COLO668 (cell line): ENCODE data around the gene ELP1.
"Not testable (repeated sequence)": the region's sequence is repeated elsewhere in the genome, so short reads cannot be mapped to it uniquely, and the experiment has no call there.

ENCODE experiments used
- DNase-seq: peaks from one replicate; lab custom pipeline; 2025; ENCODE audit not compliant: unreplicated experiment; lab: John Stamatoyannopoulos, UW

Gene ELP1

GRCh38 chr9:108933718-108934322 is at the start of gene ELP1:
ELP1 (minus strand) TSS chr9:108934124; CDS start chr9:108931146, 2,978 bp downstream.
- DNase-seq, result peak; percentile 92

- no peak for DNase-seq
Observed at GRCh38 chr9:108980893-108981292, 47.0 kb upstream of the ELP1 start.

- no peak for DNase-seq
Observed at GRCh38 chr9:108978205-108978604, 44.3 kb upstream of the ELP1 start.

GRCh38 chr9:108973895-108974294 is 40.0 kb upstream of the ELP1 start:
- no peak for DNase-seq

GRCh38 chr9:108972626-108973209 is 38.8 kb upstream of the ELP1 start:
- no peak for DNase-seq

GRCh38 chr9:108972186-108972585 is 38.3 kb upstream of the ELP1 start:
- no peak for DNase-seq

GRCh38 chr9:108971392-108971791 is 37.5 kb upstream of the ELP1 start:
- DNase-seq, result not testable (repeated sequence)

- DNase-seq, result no peak
Observed at GRCh38 chr9:108967916-108968315, 34.0 kb upstream of the ELP1 start.

- no peak for DNase-seq
Observed at GRCh38 chr9:108963459-108964143, 29.7 kb upstream of the ELP1 start.

- no peak for DNase-seq
Observed at GRCh38 chr9:108961151-108961550, 27.2 kb upstream of the ELP1 start.

GRCh38 chr9:108960331-108960730 is 26.4 kb upstream of the ELP1 start:
- no peak for DNase-seq

- DNase-seq, result no peak
Observed at GRCh38 chr9:108956631-108957026, 22.7 kb upstream of the ELP1 start.

GRCh38 chr9:108956022-108956630 is 22.2 kb upstream of the ELP1 start:
- no peak for DNase-seq

GRCh38 chr9:108953983-108954574 is 20.2 kb upstream of the ELP1 start:
- DNase-seq, result no peak

GRCh38 chr9:108951578-108951977 is 17.7 kb upstream of the ELP1 start:
- no peak for DNase-seq

GRCh38 chr9:108950168-108950567 is 16.2 kb upstream of the ELP1 start:
- no peak for DNase-seq

GRCh38 chr9:108939975-108940374 is 6.1 kb upstream of the ELP1 start:
- no peak for DNase-seq

GRCh38 chr9:108937561-108938305 is 3.8 kb upstream of the ELP1 start:
- DNase-seq, result no peak

- peak; percentile 94 for DNase-seq
Observed at GRCh38 chr9:108934323-108934893, 484 bp upstream of the ELP1 start, which contains the start of gene ABITRAM. ABITRAM (plus strand) TSS chr9:108934400; CDS start chr9:108934487, 87 bp downstream.

GRCh38 chr9:108933231-108933717 is 650 bp downstream of the ELP1 start:
- no peak for DNase-seq
